SU-DHL-6 (cell line): ENCODE data around the gene GSTA1.

Experiments
- EZH2phosphoT487 ChIP-seq: fragments of 200-600 bp; sonication (generic), shearing (Covaris generic); conservative IDR thresholded peaks from 2 replicates; pipeline ENCODE4 v1.6.1; 2018; ENCODE audit warnings: mild to moderate bottlenecking, antibody characterized with exemption, low read length, moderate library complexity, mixed read lengths
- TF ChIP-seq, protein P1 (sequence below): fragments of 200-600 bp; sonication (generic); IDR thresholded peaks from one replicate; pipeline ENCODE4 v1.5.1; 2017; ENCODE audit warnings: antibody characterized with exemption, mild to moderate bottlenecking, low read length, moderate library complexity; ENCODE audit not compliant: insufficient read depth, poor library complexity, severe bottlenecking

DNA sequence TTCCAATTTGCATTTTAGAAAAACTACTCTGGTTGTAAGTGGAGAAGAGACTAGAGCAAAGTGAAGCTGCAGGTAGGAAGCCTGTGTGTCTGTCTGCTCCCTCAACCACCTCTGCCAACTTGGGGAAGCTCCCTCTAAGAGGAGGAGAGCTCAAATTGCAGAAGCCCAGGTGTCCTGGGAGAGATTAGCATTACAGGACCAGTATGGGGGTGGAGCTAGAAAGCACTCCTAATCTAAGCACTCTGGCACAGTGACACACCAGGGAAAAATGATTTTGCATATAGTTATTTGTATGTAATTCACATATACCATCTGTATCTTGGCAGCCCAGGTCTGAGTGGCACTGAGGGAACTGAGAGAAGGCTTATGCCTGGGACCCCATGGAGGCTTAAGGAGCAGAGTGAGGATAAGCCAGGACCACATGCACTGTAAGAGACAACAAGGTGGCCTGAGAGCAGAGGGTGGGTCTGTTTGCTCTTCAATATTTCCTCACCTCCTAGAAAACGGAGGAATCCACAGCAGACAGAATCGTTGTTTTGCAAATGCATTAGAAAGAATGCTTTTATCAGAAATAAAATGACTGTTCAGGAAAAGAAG, 54.0 kb downstream of the GSTA1 start:
- TF ChIP-seq EZH2phosphoT487 = no peak
- TF ChIP-seq, protein P1, sequence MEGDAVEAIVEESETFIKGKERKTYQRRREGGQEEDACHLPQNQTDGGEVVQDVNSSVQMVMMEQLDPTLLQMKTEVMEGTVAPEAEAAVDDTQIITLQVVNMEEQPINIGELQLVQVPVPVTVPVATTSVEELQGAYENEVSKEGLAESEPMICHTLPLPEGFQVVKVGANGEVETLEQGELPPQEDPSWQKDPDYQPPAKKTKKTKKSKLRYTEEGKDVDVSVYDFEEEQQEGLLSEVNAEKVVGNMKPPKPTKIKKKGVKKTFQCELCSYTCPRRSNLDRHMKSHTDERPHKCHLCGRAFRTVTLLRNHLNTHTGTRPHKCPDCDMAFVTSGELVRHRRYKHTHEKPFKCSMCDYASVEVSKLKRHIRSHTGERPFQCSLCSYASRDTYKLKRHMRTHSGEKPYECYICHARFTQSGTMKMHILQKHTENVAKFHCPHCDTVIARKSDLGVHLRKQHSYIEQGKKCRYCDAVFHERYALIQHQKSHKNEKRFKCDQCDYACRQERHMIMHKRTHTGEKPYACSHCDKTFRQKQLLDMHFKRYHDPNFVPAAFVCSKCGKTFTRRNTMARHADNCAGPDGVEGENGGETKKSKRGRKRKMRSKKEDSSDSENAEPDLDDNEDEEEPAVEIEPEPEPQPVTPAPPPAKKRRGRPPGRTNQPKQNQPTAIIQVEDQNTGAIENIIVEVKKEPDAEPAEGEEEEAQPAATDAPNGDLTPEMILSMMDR = no peak
